Hepatocyte (in vitro differentiated cells): ENCODE measurements around the gene MICAL3.

Experiments used
- EZH2 ChIP-seq: fragments of 200-600 bp; sonication (generic); IDR thresholded peaks from 2 replicates; pipeline ENCODE4 v1.6.1; 2016; ENCODE audit warnings: antibody characterized with exemption, mild to moderate bottlenecking, borderline replicate concordance
- EZH2phosphoT487 ChIP-seq: fragments of 200-600 bp; sonication (generic); IDR thresholded peaks from one replicate; pipeline ENCODE4 v1.6.1; 2018; ENCODE audit warnings: antibody characterized with exemption, mild to moderate bottlenecking, low read depth, moderate library complexity; ENCODE audit not compliant: unreplicated experiment, severe bottlenecking
- TF ChIP-seq, protein P1 (sequence below): fragments of 200-600 bp; sonication (generic); IDR thresholded peaks from 2 replicates; pipeline ENCODE4 v1.5.1; 2016; ENCODE audit warnings: antibody characterized with exemption, mild to moderate bottlenecking; ENCODE audit not compliant: poor library complexity

DNA sequence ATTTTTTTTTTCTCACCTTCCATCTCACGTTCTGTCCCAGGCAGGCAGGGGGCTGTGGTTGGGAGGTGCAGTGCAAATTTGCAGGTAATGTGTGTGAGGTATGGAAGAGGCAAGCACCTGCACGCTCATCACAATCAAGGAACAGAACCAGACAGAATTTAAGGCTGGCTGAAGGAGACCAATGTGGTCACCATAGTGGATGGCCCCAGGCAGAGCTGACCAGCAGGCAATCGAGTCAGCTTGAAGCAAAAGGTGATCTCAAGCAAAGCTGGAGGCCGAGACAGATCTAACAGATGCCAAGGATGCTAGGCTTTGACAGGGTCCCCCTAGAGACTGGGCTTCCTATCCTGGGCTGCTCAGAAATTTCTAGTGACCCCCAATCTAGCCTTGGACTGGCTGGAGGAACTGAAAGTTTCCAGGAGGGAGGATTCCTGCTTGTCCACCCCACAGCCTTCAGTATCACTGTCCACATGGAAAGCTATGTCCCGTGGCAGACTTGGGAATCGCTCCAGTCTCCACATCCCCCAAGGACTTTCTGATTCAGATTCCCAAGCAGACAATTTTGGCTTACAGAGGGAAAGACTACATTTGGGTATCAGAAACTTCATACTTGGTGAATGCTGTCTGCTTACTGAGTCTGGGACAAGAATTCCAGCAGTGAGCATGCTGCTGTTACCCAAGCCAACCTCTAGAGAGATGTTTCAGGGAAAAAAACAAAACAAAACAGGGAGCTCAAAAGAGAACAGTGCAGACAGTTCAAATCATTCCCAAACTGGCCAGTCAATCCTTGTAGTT, 9.0 kb upstream of the MICAL3 start:
- no peak for TF ChIP-seq EZH2
- TF ChIP-seq, protein P1, sequence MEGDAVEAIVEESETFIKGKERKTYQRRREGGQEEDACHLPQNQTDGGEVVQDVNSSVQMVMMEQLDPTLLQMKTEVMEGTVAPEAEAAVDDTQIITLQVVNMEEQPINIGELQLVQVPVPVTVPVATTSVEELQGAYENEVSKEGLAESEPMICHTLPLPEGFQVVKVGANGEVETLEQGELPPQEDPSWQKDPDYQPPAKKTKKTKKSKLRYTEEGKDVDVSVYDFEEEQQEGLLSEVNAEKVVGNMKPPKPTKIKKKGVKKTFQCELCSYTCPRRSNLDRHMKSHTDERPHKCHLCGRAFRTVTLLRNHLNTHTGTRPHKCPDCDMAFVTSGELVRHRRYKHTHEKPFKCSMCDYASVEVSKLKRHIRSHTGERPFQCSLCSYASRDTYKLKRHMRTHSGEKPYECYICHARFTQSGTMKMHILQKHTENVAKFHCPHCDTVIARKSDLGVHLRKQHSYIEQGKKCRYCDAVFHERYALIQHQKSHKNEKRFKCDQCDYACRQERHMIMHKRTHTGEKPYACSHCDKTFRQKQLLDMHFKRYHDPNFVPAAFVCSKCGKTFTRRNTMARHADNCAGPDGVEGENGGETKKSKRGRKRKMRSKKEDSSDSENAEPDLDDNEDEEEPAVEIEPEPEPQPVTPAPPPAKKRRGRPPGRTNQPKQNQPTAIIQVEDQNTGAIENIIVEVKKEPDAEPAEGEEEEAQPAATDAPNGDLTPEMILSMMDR = no peak
- TF ChIP-seq EZH2phosphoT487 = no peak
